ENCODE results near the gene TMOD2.
A peak's percentile ranks its signal among the peaks of the same experiment; 100 is the strongest.

The TMOD2 gene

GRCh38 chr15:51828621-51829375 lies 77.4 kb downstream of the TMOD2 start:
- no peak for DNase-seq

- peak; percentile 45 for DNase-seq
Observed at GRCh38 chr15:51829376-51830275, 78.2 kb downstream of the TMOD2 start, which contains the start of gene TMOD3. Gene TMOD3 (plus strand): TSS chr15:51829653. CDS start chr15:51862885, 33,232 bp downstream.

GRCh38 chr15:51830276-51830806 lies 78.9 kb downstream of the TMOD2 start:
- no peak for DNase-seq

DNA sequence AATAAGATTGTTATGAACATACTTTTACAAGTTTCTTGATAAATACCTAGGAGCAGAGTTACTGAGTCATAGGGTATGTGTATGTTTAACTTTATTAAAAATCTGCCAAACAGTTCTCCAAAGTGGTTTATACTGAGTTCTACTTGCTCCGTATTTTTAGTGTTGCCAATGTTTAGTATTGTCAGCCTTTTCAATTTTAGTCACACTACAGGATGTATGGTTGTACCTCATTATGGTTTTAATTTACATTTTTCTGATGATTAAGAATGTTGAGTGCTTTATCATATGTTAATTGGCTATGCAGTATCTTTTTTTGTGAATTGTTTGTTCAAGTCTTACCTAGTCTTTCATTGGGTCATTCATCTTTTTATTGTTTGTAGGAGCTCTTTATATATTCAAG lies 82.4 kb downstream of the TMOD2 start:
- no peak for DNase-seq

GRCh38 chr15:51837792-51838251 lies 86.4 kb downstream of the TMOD2 start:
- no peak for DNase-seq

DNA sequence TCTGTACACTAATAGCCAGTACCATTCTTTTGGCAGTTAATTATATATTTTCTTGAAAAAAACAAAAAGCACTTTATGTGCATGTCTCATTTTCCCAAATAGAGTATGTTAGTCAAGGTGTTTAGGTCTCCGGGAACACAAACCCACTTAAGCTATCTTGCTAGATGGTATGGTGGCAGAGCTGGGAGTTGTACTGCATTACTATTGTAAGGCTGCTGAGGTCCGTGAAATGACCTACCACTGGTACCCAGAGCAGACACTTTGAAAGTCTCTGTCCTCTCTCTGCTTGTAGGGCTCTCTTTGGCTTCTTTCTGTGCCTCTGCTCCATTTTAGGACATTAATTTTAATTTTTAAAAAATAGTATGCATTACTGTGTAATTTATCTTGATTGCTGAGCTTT lies 86.9 kb downstream of the TMOD2 start:
- no peak for DNase-seq

- no peak for DNase-seq
Observed at GRCh38 chr15:51840692-51841091, 89.3 kb downstream of the TMOD2 start.

- DNase-seq, result no peak
Observed at GRCh38 chr15:51841406-51842040, 90.1 kb downstream of the TMOD2 start.

DNA sequence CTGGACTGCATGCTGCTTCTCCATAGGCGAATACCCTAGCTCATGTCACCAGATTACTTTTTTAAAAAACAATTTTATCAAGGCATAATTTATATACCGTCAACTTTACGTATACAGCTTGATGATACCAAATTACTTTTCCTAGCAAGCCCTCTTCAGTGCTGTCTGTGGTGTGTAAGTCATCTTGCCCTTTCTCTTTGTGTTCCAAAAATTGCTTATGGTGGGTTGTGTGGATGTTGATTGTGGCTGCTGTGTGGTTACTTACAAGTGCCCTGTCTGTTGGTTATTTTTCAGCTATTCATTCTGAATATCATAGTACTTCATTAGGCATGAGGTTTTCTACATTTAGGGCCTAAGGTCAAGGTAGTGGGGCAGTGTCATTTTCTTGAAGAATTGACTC lies 90.9 kb downstream of the TMOD2 start:
- no peak for DNase-seq

- no peak for DNase-seq
Observed at GRCh38 chr15:51842852-51843737, 91.7 kb downstream of the TMOD2 start.

- no peak for DNase-seq
Observed at GRCh38 chr15:51844747-51845426, 93.5 kb downstream of the TMOD2 start.

DNA sequence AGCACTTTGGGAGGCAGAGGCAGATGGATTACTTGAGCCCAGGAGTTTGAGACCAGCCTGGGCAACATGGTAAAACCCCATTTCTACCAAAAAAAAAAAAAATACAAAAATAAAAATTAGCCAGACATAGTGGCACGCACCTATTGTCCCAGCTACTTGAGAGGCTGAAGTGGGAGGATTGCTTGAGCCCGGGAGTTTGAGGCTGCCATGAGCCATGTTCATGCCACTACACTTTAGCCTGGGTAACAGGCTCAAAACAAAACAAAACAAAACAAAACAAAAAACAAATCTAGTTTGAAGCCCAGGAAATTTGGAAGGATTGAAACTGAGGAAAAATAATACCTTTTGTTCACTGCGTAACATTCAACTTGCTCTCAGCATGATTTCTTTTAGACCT lies 94.7 kb downstream of the TMOD2 start:
- no peak for DNase-seq

DNA sequence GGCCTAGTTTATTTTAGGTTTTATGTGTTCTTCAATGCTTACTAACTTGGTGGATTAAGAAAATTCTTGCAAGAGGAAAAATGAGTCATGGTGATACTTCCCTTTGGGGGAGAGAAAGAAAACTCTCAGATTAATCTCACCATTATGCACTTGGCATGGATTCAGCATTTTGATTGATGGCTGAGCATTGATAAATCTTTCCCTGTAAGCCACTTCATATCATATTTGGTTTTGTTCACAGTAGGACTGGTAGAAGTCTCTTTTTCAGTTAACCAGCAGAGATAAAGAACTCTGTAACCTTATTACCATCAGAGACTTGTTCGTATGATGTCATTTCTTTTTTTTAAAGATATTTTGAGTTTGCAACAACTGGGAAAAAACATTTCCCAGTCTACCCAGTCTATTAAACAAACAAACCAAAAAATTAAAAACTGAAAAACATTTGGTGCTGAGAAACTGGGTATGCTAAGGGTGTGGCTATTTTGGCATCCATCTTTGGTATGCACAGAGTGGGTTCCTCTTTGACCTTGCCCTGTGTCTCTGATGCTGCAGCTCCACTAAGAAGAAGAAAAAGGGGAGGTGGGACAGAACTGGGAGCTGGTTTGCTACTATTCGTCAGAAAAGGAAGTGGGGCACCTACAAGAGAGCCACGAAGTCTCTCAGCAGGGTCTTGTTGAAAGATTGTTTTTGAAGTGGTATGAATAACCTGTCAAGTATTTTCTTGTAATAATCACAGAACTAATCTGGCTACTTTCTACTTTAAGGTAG lies 95.2 kb downstream of the TMOD2 start:
- DNase-seq, result no peak

- DNase-seq, result no peak
Observed at GRCh38 chr15:51848811-51849210, 97.4 kb downstream of the TMOD2 start.

DNA sequence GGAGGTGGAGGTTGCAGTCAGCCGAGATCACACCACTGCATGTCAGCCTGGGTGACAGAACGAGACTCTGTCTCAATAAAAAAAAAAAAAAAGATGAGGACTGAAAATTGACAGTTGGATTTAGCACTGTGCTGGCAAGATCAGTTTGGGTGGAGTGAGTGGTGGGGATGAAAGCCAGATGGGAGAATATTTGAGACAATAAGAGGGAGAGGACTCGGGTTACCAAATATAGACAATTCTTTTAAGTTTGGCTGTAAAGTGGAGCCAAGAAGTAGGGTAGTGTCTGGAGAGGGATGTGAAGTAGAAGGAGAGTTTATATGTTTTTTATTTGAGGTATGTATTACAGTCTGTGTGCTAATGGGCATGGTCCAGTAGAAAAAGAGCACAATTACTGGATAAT lies 98.5 kb downstream of the TMOD2 start:
- DNase-seq, result no peak

DNA sequence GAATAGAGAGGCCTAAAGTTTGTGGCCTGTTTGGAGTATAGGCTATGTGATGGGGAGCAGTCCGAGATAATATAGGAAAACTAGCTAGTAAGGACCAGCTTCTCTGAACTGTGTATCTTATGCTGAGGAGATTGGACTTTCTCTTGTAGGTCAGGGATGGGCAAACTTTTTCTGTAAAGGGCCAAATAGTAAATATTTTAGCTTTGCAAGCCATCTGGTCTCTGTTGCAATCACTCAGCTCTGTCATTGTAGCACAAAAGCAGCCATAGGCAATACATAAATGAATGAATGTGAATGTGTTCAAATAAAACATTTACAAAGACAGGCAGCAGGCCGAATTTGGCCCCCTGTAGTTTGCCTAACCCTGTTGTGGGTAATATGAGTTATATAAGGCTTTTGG lies 102.6 kb downstream of the TMOD2 start:
- DNase-seq, result no peak

DNA sequence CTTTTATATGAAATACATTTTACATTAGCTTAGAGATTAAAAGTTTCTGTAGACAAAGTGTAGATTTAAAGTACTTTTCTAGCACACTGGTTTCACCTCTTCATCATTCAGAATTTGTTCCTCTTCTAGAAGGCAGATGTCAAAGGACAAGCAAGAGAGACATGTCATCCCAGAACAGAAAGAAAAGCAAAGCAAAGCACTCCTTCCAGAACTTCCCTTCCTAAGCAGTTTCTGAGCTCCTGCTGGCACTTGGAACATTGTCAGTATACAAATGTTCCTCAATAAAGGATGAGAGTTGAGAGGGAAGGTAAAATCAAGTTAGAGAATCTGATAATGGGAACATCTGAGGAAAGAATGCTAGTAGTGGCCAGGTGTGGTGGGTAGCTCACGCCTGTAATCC lies 104.2 kb downstream of the TMOD2 start:
- DNase-seq, result no peak

DNA sequence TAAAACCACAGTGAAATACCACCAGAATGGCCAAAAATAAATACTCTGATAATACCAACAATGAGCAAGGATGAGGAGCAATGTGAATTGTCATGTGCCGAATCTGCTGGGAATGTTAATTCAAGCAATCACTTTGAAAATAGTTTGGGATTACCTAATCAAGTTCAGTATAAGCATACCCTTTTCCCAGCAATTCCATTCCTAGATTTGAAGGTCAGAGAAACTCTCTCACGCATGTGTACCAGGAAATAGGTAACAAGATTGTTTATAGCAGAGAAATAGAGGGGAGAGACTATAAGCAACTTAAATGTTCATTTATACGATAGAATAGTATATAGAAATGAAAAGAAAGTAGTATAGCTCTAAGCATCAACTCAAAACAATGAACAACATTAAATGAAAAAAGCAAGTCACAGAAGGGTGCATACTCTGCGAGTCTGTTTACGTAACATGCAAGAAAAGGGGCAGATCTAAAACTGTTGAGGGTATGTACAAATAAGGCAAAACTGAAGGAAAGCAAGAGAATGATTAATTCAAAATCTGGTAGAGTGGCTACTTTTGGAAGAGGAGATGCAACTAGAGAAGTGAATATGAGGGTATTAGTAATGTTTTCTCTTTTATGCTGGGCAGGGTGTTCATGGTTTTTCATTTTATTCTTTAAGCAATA lies 105.5 kb downstream of the TMOD2 start:
- no peak for DNase-seq

DNA sequence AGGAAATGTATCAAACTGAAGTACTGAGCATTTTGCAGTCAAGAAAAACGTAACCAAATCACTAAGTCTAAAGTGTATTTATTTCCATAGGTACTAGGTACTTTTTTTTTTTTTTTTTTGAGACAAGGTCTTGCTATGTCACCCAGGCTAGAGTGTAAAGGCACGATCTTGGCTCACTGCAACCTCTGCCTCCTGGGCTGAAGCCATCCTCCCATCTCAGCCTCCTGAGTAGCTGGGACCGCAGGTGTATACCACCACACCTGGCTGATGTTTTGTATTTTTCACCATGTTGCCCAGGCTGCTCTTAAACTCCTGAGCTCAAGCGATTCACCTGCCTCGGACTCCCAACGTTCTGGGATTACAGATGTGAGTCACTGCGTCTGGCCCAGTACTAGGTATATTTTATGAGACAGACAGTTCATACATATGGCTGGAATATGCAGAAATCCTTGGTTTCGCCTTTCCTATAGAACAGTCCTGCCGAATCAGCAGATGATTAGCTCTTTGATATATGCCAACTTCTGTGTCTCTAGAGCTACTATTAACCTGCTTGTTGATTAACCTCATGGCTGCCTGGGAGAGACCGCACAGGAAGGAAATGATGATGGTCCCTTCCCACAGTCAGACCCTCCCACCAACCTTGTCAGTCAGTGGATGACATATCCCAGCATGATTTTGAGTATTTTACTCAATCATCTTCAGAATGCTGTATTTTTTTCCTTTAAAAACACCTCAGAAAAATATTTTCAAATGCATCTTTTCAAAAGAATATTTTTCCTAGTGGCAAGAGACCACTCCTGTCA lies 110.4 kb downstream of the TMOD2 start:
- no peak for DNase-seq
